ENCODE results near the gene DNAI1. TPM values are rescaled to one million over a fixed set of nuclear protein-coding genes. Genes with fewer than 3 reads are reported as not detected.

Gene DNAI1
- total RNA-seq, 1 donor from 2014 or later, result not detected

DNA sequence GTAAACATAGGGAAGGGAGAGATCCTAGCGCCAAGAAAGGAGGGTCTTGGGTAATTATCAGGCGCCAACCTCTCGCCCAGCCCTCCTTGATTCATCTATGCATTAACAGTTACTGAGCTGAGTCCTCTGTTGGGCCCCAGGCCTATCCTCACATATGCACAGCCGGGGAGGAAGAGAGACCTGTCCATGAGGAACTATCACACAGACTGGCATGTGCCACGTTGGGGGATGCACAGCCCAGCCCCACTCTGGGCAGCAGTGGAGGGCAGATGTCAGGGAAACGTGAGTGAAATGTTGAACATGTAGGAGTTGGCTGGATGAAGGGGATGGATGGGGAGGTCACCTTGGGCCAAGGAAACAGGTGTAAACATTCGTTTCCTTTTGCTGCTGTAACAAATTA is 82.9 kb downstream of the DNAI1 start:
- no peak for DNase-seq (ENCODE audit: low spot score)

DNA sequence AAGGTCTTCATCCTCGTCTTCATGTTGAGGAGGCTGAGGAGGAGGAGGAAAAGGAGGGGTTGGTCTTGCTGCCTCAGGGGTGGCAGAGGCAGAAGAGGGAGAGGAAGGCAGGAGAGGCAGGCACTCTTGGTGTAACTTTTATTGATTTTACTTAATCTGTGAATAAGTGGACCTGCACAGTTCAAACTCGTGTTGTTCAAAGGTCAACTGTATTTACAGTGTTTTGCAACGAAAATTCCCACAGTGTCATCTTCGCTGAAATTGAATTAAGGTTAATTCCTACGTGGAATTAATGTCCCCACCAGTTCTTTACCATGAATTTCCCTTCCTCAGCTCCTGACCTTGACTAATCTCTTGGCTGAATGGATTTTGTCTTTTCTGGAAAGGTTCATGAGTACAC is 85.4 kb downstream of the DNAI1 start:
- DNase-seq (ENCODE audit: low spot score), result no peak

GRCh38 chr9:34545497-34545896 is 86.9 kb downstream of the DNAI1 start:
- no peak for DNase-seq (ENCODE audit: low spot score)

- DNase-seq (ENCODE audit: low spot score), result no peak
These were observed 87.7 kb downstream of the DNAI1 start for GRCh38 chr9:34546102-34546833.

DNA sequence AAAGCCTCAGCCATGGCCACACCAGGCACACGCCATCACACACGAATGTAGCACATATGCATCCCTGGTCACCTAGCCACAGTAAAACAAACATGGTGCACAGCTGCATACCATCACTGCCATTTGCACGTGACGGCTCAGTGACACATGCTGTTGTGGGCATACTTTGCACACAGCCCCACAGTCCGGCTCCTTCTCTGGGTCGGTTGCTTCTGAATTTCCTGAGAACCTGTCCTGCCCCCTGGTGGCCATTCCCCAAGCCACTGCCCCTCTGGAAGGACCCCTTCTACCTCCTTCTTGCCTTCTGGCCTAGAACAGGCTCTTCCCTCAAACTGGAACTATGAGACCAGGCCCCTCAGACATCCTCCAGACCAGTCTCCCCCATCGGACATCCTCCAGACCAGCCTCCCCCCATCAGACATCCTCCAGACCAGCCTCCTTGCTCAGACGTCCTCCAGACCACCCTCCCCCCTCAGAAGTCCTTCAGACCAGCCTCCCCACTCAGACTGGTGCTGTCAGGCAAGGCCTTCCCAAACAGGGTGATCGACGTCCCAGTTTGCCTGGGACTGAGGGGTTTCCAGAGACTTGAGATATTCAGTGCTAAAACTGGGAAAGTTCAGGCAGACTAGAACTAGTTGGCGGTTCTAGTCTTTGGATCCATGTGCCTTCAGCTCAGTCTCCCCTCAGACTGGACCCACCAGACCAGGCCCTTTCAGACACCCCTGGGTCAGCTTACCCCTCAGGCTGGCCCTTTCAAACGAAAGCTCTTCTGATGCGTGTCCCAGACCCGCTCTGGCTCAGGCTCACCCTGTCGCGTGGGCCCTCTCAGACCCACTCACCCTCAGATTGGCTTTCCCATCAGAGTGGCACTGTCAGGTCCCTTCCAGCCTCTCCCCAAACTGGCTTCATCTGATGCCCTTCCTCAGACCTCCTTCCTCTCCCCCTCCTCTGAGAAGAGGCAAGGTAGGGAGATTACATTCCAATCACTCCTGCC is 88.5 kb downstream of the DNAI1 start:
- peak; percentile 65 for DNase-seq (ENCODE audit: low spot score)

DNA sequence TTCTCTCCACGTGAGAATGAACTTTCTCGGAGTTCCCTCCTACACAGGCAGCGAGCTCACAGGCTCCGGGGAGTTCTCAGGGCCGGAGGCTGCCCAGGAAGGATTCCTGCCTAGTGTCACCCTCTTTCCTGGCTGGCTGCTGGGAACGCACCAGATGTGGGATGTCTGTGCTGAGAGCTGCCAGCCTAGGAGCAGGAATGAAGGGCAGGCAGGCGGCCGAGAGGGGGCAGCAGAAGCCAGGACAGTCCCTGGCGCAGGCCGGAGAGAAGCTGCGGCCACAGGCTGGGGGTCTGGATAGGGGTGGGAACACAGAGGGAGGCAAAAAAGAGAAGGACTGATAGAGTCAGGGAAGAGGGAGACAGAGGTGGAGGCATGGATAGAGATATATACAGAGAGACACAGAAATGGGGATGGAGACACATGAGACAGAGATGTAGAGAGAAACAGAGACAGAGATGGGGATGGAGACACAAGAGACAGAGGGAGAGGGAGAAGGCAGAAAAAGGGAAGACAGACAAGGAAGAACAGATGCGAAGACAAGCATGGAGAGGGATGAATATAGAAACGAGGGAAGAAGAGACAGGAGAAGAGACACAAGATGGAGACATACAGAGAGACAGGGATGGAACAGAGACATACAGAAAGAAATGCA is 89.5 kb downstream of the DNAI1 start:
- DNase-seq (ENCODE audit: low spot score), result peak; percentile 76

DNA sequence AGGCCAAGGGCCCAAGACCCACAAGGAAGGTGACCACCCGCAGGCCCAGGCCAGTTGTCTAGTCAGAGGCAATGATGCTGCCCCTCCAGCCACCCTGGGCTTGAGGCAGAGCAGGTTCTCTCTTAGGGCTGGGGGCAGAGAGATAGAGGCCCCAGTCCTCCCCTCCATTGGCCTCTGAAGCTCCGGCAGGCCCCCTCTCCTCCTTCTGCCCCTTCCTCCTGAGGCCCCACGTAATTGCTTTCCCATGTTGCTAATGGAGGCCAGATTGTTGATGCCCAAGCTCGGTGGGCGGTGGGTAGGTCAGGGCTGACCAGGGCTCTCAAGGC is 90.8 kb downstream of the DNAI1 start:
- no peak for DNase-seq (ENCODE audit: low spot score)

GRCh38 chr9:34550016-34550680 is 91.5 kb downstream of the DNAI1 start:
- DNase-seq (ENCODE audit: low spot score), result no peak

DNA sequence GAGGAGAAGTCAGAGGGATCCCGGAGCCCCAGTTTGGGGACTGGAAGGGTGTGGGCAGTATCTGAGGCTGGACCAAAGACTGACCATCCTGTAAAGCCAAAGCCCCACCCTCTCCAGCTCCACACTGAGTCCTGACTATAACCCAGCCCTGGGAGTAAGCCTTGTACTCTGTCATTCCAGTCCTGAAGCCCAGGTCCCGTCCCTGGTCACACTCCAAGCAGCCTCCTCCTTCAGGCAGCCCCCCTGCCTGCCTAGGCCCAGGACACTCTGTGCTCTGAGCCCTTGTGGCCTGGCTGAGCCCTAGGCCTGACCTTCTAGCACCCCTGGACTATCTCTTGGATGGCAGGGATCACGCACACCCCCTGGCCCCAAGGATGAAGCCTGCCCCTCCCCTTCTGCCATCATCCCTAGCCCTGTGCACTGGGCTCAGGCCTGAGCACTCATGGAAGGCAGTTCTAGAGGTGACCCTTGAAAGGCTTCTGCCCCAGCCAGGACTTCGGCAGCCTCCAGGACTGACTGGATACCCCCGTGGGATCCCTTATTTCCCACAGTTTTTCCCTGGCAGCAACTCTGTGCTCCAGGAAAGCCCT is 92.2 kb downstream of the DNAI1 start:
- no peak for DNase-seq (ENCODE audit: low spot score)

DNA sequence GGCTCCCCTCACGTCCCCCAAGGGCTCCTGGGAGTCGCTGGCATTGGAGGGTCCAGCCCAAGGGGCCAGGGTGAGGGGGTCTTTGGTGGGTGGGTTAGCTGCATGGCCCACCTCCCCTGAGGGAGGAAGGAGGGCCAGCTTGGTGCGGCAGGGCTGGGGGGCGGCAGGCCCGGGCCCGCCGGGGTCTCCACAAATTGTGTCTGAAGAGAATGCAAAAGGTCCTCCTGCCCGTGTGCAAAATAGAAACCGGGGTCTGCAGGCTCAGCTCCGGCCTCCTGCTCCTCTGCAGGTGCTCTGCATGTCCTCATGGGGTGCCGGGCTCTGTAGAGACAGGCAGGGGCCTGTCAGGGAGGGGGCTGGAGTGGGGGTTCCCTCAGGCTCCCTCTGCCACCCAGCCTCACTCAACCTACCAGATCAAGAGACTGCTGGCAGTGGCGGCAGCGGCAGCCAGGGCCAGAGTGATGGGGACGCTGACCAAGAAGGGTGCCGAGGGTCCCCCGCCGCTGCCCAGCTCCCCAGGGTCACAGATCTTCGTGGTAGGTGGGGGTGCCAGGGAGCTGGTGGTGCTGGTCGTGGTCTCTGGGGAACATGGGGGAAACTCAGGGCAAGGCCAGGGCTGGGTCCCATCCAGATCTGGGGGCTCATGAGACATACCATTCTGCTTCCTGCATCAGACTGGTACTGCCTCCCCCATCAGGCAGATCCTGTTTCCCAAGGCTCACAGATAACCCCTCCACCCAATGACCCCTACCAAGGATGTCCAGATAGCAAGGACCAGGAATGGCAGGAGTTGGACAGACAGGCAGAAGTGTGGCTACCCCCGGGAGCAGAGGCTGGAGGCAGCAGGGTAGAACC is 93.4 kb downstream of the DNAI1 start:
- DNase-seq (ENCODE audit: low spot score), result no peak

- no peak for DNase-seq (ENCODE audit: low spot score)
These were observed 94.0 kb downstream of the DNAI1 start for GRCh38 chr9:34552606-34552981.

DNA sequence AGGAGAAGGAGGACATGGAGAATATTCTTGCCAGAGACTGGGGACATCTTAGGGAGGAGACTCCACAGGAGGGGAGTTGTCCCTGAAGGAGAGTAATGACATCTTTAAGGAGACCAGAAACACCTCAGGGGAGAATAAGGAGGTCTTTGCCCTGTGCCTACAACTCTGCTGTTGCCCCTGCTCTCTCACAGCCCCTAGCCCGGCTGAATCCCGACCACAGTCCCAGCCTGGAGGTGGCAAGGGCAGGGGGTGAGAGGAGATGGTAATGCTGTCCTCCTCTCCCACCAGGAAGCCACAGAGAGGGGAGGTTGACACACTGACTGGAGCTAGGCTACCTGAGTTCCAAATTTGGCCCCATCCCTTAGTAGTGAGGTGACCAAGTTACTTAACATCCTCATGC is 94.4 kb downstream of the DNAI1 start:
- no peak for DNase-seq (ENCODE audit: low spot score)

- DNase-seq (ENCODE audit: low spot score), result peak; percentile 65
These were observed 95.0 kb downstream of the DNAI1 start for GRCh38 chr9:34553511-34554021.

- peak; percentile 68 for DNase-seq (ENCODE audit: low spot score)
These were observed 95.8 kb downstream of the DNAI1 start for GRCh38 chr9:34554211-34555001.

DNA sequence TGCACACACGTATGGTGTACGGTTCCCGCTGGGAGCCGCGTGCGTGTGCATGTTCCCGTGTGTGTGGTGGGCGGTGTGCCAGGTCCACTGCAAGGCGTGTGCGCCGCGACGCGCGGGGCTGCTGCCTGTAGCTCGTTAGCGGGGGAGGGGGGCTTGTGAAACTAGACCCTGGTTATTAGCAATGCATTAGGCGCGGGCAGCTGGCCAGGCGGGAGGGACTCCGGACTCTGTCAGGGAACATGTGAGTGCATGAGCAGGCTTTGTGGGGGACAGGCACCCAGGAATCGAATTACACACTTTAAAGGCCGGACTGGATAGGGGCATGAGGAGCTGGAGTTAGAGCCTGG is 96.4 kb downstream of the DNAI1 start:
- peak; percentile 56 for DNase-seq (ENCODE audit: low spot score)

DNA sequence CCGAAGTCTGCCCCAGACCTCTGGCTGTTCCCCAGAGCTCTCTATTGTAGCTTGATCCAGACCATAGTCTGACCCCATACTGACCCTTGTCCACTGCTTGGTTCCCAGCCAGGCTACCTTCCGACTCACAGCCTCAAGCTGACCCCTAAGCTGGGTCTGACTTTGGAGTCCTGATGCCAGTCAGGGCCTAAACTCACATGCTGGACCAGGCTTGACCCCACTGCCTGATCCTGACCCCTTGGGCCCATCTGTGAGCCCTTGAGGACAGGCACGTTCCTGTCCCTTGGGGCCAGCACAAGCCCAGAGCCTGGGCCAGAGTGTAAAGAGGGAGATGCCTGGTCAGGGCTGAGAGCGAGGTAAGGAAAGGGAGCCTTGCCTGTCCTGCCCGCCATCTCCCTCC is 96.9 kb downstream of the DNAI1 start:
- no peak for DNase-seq (ENCODE audit: low spot score)

DNA sequence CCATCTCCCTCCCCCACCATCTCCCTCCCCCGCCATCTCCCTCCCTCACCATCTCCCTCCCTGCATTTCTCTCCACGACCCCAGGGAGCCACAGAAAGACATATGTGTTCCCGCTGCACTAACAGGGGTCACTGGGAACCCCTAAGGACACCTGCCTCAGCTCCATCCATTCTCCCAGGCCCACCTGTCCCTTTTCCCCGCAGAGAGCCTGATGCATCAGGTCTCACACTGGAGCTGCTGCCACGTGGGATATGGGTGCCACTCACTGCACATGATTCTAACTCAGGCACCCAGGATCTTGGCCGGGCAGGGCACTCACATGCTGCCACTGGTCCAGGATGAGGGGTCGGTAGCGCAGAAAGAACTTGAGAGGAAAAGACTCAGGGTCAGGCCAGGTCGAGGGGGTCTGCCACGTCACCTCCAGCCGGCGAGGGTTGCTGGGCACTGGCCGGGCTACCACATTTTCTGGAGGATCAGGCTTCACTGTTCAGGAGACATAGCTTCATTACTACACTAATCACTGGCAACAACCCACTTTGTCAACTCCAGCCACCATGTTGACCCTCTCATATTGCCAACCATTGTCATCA is 97.4 kb downstream of the DNAI1 start:
- no peak for DNase-seq (ENCODE audit: low spot score)

DNA sequence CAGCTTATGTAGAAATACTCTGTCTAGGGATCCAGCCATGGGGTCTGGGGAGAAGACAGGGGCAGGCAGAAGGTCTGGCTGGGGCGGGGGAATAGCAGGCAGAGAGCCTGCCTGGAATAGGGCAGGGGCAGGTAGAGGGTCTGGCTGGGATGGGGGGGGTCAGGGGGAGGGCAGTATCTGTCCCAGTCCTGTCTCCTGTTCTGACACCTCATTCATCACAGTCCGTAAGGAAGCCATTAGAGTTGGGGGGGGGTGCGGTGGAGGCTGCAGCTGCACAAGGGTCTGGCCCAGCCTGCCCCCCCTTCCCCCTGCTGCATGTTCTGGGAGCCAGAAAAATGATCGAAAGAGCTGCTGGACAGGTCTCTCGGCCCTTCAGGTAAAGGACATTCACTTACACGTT is 98.3 kb downstream of the DNAI1 start:
- DNase-seq (ENCODE audit: low spot score), result no peak

Measured in umbilical cord (tissue), 2 donors.